Measurements from ENCODE around the gene EVA1B. TPM values are rescaled to one million over a fixed set of nuclear protein-coding genes. Genes with fewer than 3 reads are reported as not detected.

The EVA1B gene
- total RNA-seq, 1 donor from 2014 or later, result 115 TPM

- peaks cover 26% of the 10 kb centered on the region for H3K36me3 Mint-ChIP-seq (ENCODE audit: unreplicated experiment)
- TF ChIP-seq CTCF (IDR thresholded peaks at IDR 0.05), result peak; percentile 44
- H3K27me3 Mint-ChIP-seq (ENCODE audit: unreplicated experiment), result no peaks in the 10 kb centered on the region
- DNase-seq (ENCODE audit: extremely low spot score, unreplicated experiment), result no peak
- H3K4me1 Mint-ChIP-seq (ENCODE audit: unreplicated experiment), result peaks cover 51% of the 10 kb centered on the region
- H3K4me3 Mint-ChIP-seq (ENCODE audit: unreplicated experiment), result peak overlapping the region; percentile 53
- H3K27ac Mint-ChIP-seq (ENCODE audit: unreplicated experiment), result peak overlapping the region; percentile 99
- H3K9me3 Mint-ChIP-seq (ENCODE audit: unreplicated experiment), result no peaks in the 10 kb centered on the region
Observed at GRCh38 chr1:36351227-36351977, 28.0 kb upstream of the EVA1B start.

GRCh38 chr1:36350659-36351226, 27.3 kb upstream of the EVA1B start:
- H3K27me3 Mint-ChIP-seq (ENCODE audit: unreplicated experiment), result no peaks in the 10 kb centered on the region
- H3K36me3 Mint-ChIP-seq (ENCODE audit: unreplicated experiment), result peaks cover 29% of the 10 kb centered on the region
- no peaks in the 10 kb centered on the region for H3K9me3 Mint-ChIP-seq (ENCODE audit: unreplicated experiment)
- TF ChIP-seq CTCF (IDR thresholded peaks at IDR 0.05), result no peak
- peak overlapping the region; percentile 44 for H3K4me3 Mint-ChIP-seq (ENCODE audit: unreplicated experiment)
- H3K27ac Mint-ChIP-seq (ENCODE audit: unreplicated experiment), result peak overlapping the region; percentile 99
- H3K4me1 Mint-ChIP-seq (ENCODE audit: unreplicated experiment), result peaks cover 51% of the 10 kb centered on the region
- peak; percentile 88 for DNase-seq (ENCODE audit: extremely low spot score, unreplicated experiment)

- Mint-ChIP-seq H3K27ac (ENCODE audit: unreplicated experiment) (peak overlapping the region; percentile 99), H3K36me3 (ENCODE audit: unreplicated experiment) (peaks cover 23% of the 10 kb centered on the region)
- DNase-seq (ENCODE audit: extremely low spot score, unreplicated experiment), result no peak
Observed at GRCh38 chr1:36349839-36350238, 26.4 kb upstream of the EVA1B start.

GRCh38 chr1:36349241-36349671, 25.8 kb upstream of the EVA1B start:
- H3K27ac Mint-ChIP-seq (ENCODE audit: unreplicated experiment), result peak overlapping the region; percentile 99
- H3K4me1 Mint-ChIP-seq (ENCODE audit: unreplicated experiment), result peaks cover 54% of the 10 kb centered on the region
- H3K9me3 Mint-ChIP-seq (ENCODE audit: unreplicated experiment), result no peaks in the 10 kb centered on the region
- H3K4me3 Mint-ChIP-seq (ENCODE audit: unreplicated experiment), result no peak overlapping the region
- peaks cover 27% of the 10 kb centered on the region for H3K36me3 Mint-ChIP-seq (ENCODE audit: unreplicated experiment)
- TF ChIP-seq CTCF (IDR thresholded peaks at IDR 0.05), result no peak
- H3K27me3 Mint-ChIP-seq (ENCODE audit: unreplicated experiment), result no peaks in the 10 kb centered on the region
- no peak for DNase-seq (ENCODE audit: extremely low spot score, unreplicated experiment)

More at GRCh38 chr1:36349839-36350238, 26.4 kb upstream of the EVA1B start:
- TF ChIP-seq CTCF (IDR thresholded peaks at IDR 0.05), result no peak
- H3K4me1 Mint-ChIP-seq (ENCODE audit: unreplicated experiment), result peaks cover 51% of the 10 kb centered on the region
- no peaks in the 10 kb centered on the region for H3K9me3 Mint-ChIP-seq (ENCODE audit: unreplicated experiment)
- no peak overlapping the region for H3K4me3 Mint-ChIP-seq (ENCODE audit: unreplicated experiment)
- no peaks in the 10 kb centered on the region for H3K27me3 Mint-ChIP-seq (ENCODE audit: unreplicated experiment)

GRCh38 chr1:36346741-36347370, 23.4 kb upstream of the EVA1B start:
- Mint-ChIP-seq H3K9me3 (ENCODE audit: unreplicated experiment) (no peaks in the 10 kb centered on the region), H3K27ac (ENCODE audit: unreplicated experiment) (no peak overlapping the region), H3K27me3 (ENCODE audit: unreplicated experiment) (no peaks in the 10 kb centered on the region), H3K4me3 (ENCODE audit: unreplicated experiment) (no peak overlapping the region), H3K4me1 (ENCODE audit: unreplicated experiment) (peaks cover 49% of the 10 kb centered on the region), H3K36me3 (ENCODE audit: unreplicated experiment) (peaks cover 27% of the 10 kb centered on the region)
- no peak for TF ChIP-seq CTCF (IDR thresholded peaks at IDR 0.05)
- no peak for DNase-seq (ENCODE audit: extremely low spot score, unreplicated experiment)
